Measurements from ENCODE around the gene SRRM5.
"Not testable (repeated sequence)": the region's sequence is repeated elsewhere in the genome, so short reads cannot be mapped to it uniquely, and the experiment has no call there.

- TF ChIP-seq CTCF, POLR2A (IDR thresholded peaks at IDR 0.05): not testable (repeated sequence)
Observed at GRCh38 chr19:43587029-43587428, 24.9 kb upstream of the SRRM5 start.
